ENCODE measurements around the gene ZNF334. TPM values are rescaled to one million over a fixed set of nuclear protein-coding genes. Genes with fewer than 3 reads are reported as not detected.
A peak's percentile ranks its signal among the peaks of the same experiment; 100 is the strongest.

The ZNF334 gene
- total RNA-seq (1 to 10 TPM in 9 of 10 donors, under 1 TPM in 1; 0.70 to 3.0 (median 1.6) TPM), polyA plus RNA-seq (1 to 10 TPM in 1 of 2 donors, under 1 TPM in 1; 0.64 to 2.9 TPM)
- long read RNA-seq, donor 1, partial matches to known transcripts, result 0 of 2 reads
- long read RNA-seq, donor 1, other reads (novel, unspliced or antisense), result 2 of 2 reads
- long read RNA-seq, donor 2, partial matches to known transcripts, result 0 of 5 reads
- long read RNA-seq, donor 2, other reads (novel, unspliced or antisense), result 5 of 5 reads
- long read RNA-seq, donor 3, partial matches to known transcripts, result 0 of 3 reads
- long read RNA-seq, donor 3, other reads (novel, unspliced or antisense), result 3 of 3 reads

DNA sequence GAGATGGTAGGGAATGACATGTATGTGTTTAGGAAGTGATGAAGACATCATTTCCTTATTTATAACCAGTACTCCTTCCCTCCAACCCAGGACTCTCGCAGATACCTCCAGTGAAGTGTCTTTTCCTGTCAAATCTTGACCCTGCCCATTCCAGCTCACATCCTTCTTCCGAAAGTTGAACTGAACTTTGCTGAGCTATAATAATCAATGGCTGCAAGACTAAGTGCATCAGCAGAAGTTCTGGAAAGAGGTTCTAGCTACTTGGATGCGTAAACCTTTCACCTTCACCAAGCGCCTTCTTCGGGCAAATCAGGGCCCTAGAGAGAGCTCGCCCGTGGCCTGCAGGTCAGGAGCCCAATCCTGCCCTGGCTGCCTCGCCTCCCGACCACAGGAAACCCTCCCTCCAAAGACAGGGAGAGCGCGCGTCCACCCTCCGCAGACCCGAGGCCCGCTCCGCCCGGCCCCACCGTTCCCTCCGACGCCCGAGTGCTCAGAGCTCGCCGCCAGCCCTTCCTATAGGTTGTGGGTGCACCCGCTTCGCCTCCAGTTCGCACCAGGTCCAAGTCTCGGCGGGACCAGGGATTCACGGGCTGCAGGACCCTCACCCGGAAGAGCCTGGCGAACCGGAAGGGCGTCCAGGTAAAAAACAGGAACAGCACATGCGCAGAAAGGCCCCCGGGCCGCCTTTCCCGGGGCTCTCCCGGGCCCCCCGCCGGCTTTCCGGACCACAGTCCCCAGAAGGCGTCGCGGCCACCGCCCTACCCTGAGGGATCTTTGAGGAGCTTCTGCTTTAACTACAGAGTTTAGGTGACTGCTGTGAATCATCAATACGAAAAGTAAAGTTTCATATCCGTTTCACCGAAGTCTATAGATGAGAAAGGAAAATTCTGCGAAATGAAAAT, at the start of gene ZNF334:
Gene ZNF334, minus strand, starts transcription at position 617 of the 902 bp plus-strand sequence. CDS start 1,457 bp downstream, outside the sequence.
- Histone ChIP-seq H3K27ac (peak within 1 kb of the TSS in 9 of 10 donors; percentile 8 to 91 (median 70)), H3K36me3 (no peaks in the 10 kb centered on the region), H3K27me3 (peaks cover 0 to 32% (median 15%) of the 10 kb centered on the region in 7 donors), H3K9me3 (no peaks in the 10 kb centered on the region), H3K4me1 (peaks cover 0 to 13% (median 9%) of the 10 kb centered on the region in 9 donors), H3K4me3 (peak within 1 kb of the TSS; percentile 60 to 92 (median 74))
- ATAC-seq, result peak; percentile 93 to 99 (median 97)
- WGBS, 2 donors, result 2 to 3% methylated on average over 49 of the region's 49 CpGs
- DNase-seq, result peak; percentile 60 to 77
- TF ChIP-seq CTCF (IDR thresholded peaks at IDR 0.05), result peak in 1 of 9 donors; percentile 11
- intact Hi-C loops (cut with DNase I), result loop anchor here in 2 of 10 donors (1.0 to 2.0 kb wide), 2 partner anchors 49 to 168 kb away; no protein-coding TSS in a partner anchor

DNA sequence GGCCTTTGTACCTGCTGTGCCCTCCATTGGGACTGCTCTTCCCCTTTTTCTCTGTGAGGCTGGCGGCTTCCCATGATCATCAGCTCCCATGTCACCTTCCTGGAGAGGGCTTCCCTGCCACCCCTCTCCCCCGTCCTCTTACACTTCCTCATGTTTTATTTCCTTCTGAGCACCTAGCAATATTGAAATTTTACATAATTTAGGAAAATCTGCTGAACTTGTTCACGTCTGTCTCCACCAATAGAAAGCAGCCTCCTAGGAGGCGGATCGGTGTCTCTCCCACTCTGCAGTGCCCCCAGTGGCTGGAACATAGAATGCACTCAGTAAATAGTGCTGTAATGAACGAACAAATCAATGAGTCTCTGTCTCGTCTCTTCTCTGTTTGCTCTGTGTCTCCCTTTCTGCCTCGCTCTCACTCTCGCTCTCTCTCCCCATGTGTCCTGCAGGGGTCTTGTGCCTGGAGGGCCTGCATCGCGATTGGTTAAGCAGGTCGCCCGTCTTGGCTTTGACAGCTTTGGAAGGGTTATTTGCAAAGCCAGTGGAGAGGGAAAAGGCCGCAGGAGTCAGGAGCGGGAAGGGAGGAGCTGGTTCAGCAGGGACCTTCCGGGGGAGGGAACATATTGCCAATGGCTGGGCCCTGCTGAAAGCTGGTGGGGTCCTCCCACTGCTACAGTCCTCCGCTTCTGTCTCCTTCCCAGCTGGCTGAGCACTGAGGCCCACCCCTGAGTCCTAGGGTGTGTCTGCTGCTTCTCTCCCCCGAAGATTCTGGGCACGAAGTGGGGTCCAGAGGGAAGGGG, 49.2 kb upstream of the ZNF334 start:
- H3K9me3 ChIP-seq, result no peaks in the 10 kb centered on the region
- peaks cover 0 to 20% (median 14%) of the 10 kb centered on the region in 9 donors for H3K4me1 ChIP-seq
- peak overlapping the region in 9 of 10 donors; percentile 25 to 50 (median 44) for H3K4me3 ChIP-seq
- H3K27me3 ChIP-seq, result no peaks in the 10 kb centered on the region
- 10 to 12% methylated on average over 19 of the region's 19 CpGs for WGBS, 2 donors
- DNase-seq (peak; percentile 33 to 74), ATAC-seq (peak; percentile 75 to 92 (median 86))
- H3K27ac ChIP-seq, result peak overlapping the region in 9 of 10 donors; percentile 30 to 83 (median 55)
- intact Hi-C loops (cut with DNase I), result loop anchor here in 6 of 10 donors (1.0 to 10.0 kb wide), 4 partner anchors 49 to 120 kb away; partner anchors contain the start of gene ZNF334 (in 1 of the 6)
- peak; percentile 79 to 96 (median 94) for TF ChIP-seq CTCF (IDR thresholded peaks at IDR 0.05)
- no peaks in the 10 kb centered on the region for H3K36me3 ChIP-seq

- ATAC-seq (no peak), DNase-seq (no peak)
- Histone ChIP-seq H3K36me3 (no peaks in the 10 kb centered on the region), H3K27me3 (no peaks in the 10 kb centered on the region), H3K27ac (peak overlapping the region in 9 of 10 donors; percentile 30 to 83 (median 55)), H3K9me3 (no peaks in the 10 kb centered on the region), H3K4me1 (peaks cover 0 to 20% (median 14%) of the 10 kb centered on the region in 9 donors), H3K4me3 (peak overlapping the region in 9 of 10 donors; percentile 25 to 50 (median 44))
- no peak for TF ChIP-seq CTCF (IDR thresholded peaks at IDR 0.05)
- intact Hi-C loops (cut with DNase I), result loop anchor here in 6 of 10 donors (1.0 to 10.0 kb wide), 4 partner anchors 49 to 120 kb away; partner anchors contain the start of gene ZNF334 (in 1 of the 6)
- 43 to 45% methylated on average over 5 of the region's 5 CpGs for WGBS, 2 donors
These were observed 48.6 kb upstream of the ZNF334 start for GRCh38 chr20:46562009-46562372.
